H1 (cell line): Measurements from ENCODE around the gene NR3C2. TPM values are rescaled to one million over a fixed set of nuclear protein-coding genes. Genes with fewer than 3 reads are reported as not detected.

Experiments used
- CTBP2 ChIP-seq: IDR thresholded peaks from 2 replicates; pipeline ENCODE4 v1.7.0; 2011; ENCODE audit warnings: borderline replicate concordance, mild to moderate bottlenecking, moderate library complexity, mixed read lengths, low read length; ENCODE audit not compliant: insufficient read depth, insufficient read length
- FOSL1 ChIP-seq: IDR thresholded peaks from 2 replicates; pipeline ENCODE4 v1.6.1; 2011; ENCODE audit warnings: mild to moderate bottlenecking, low read depth, low read length, moderate library complexity; ENCODE audit not compliant: insufficient read depth
- GABPA ChIP-seq: IDR thresholded peaks from 2 replicates; pipeline ENCODE4 v1.6.1; 2011; ENCODE audit warnings: mild to moderate bottlenecking, low read length, moderate library complexity, borderline replicate concordance; ENCODE audit not compliant: insufficient read depth
- HDAC6 ChIP-seq: IDR thresholded peaks from one replicate; pipeline ENCODE4 v1.7.1; 2012; ENCODE audit warnings: low read depth, mild to moderate bottlenecking, inconsistent platforms, low read length, moderate library complexity
- KDM1A ChIP-seq: fragments of 200-600, 300-600 bp; sonication (generic); IDR thresholded peaks from 2 replicates; pipeline ENCODE4 v1.7.1; 2016; ENCODE audit warnings: mild to moderate bottlenecking, low read length, borderline replicate concordance
- MAFK ChIP-seq: IDR thresholded peaks from 2 replicates; pipeline ENCODE4 v1.6.1; 2012; ENCODE audit warnings: low read depth, mild to moderate bottlenecking, improper control_type of control experiment, low read length
- NRF1 ChIP-seq: IDR thresholded peaks from 2 replicates; pipeline ENCODE4 v1.6.1; 2011; ENCODE audit warnings: mild to moderate bottlenecking, low read depth, low read length, improper control_type of control experiment
- POLR2A ChIP-seq, 2 experiments: IDR thresholded peaks; 1 replicate in 1 of 2; 2 replicates in 1 of 2; pipeline ENCODE4 v1.6.1; 2011; ENCODE audit warnings: low read depth in 2 of 2, low read length in 2 of 2, mild to moderate bottlenecking in 2 of 2; ENCODE audit errors: control extremely low read depth in 1 of 2
- SAP30 ChIP-seq: fragments of 300-600 bp; sonication (generic); IDR thresholded peaks from 2 replicates; pipeline ENCODE4 v1.7.1; 2012; ENCODE audit warnings: low read length, moderate library complexity, mild to moderate bottlenecking, inconsistent platforms; ENCODE audit not compliant: insufficient read depth, insufficient replicate concordance
- SIN3A ChIP-seq, 2 experiments: IDR thresholded peaks in 1 of 2; conservative IDR thresholded peaks in 1 of 2; 2 replicates each; pipeline ENCODE4 v1.6.1; 2011 to 2012; ENCODE audit warnings: low read length in 2 of 2, improper control_type of control experiment in 1 of 2, low read depth in 1 of 2, mild to moderate bottlenecking in 1 of 2
- SIX5 ChIP-seq: IDR thresholded peaks from 2 replicates; pipeline ENCODE4 v1.6.1; 2011; ENCODE audit warnings: mild to moderate bottlenecking, low read depth, low read length
- SP2 ChIP-seq: IDR thresholded peaks from 2 replicates; pipeline ENCODE4 v1.6.1; 2012; ENCODE audit warnings: mild to moderate bottlenecking, low read length, inconsistent platforms
- SUZ12 ChIP-seq: fragments of 200-600 bp; sonication (generic); IDR thresholded peaks from 2 replicates; pipeline ENCODE4 v1.6.1; 2012; ENCODE audit warnings: mild to moderate bottlenecking, inconsistent platforms, low read length, moderate library complexity, mixed read lengths
- TBP ChIP-seq: IDR thresholded peaks from 2 replicates; pipeline ENCODE4 v1.6.1; 2011; ENCODE audit warnings: low read depth, low read length, improper control_type of control experiment
- polyA plus RNA-seq, 7 experiments: library from polyadenylated mRNA; depleted of rRNA in 3 of 7; stranded (reverse) in 5 of 7; unstranded in 2 of 7; fragments of >200 nt in 5 of 7; fragments of 200-250 nt in 2 of 7; gene quantifications; 1 replicate in 5 of 7; 2 replicates in 1 of 7; 4 replicates in 1 of 7; pipeline versions ENCODE4 v1.2.1 to v1.2.3, GENCODE V29; 2011 to 2013; ENCODE audit warnings: missing spikeins in 2 of 7, mixed read lengths in 2 of 7
- total RNA-seq: library from RNA; stranded (reverse); fragmentation: NEBNext Ultra II Directional; extraction: Animal tissue kit (Norgen Biotek cat#: 25700); gene quantifications from 2 replicates; pipeline ENCODE4 v1.2.1, GENCODE V29; 2021
- TF ChIP-seq, protein P1 (sequence below), 3 experiments: IDR thresholded peaks; 1 replicate in 2 of 3; 2 replicates in 1 of 3; pipeline versions ENCODE4 v1.5.1 to v1.6.1; 2011; ENCODE audit warnings: low read length in 3 of 3, mild to moderate bottlenecking in 3 of 3, inconsistent platforms in 2 of 3, low read depth in 1 of 3, moderate library complexity in 1 of 3; ENCODE audit not compliant: insufficient read depth in 1 of 3; ENCODE audit errors: control extremely low read depth in 1 of 3

NR3C2 gene
- total and polyA plus RNA-seq, 2 of the 8 experiments (the other 6 are each of a cell fraction or from before 2014, with no cell fraction given), result 0.80 to 3.9 TPM

GRCh38 chr4:148445071-148445859 lies 3.1 kb upstream of the NR3C2 start (continued):
- TF ChIP-seq HDAC6 (no peak), KDM1A (no peak), SAP30 (no peak), SUZ12 (no peak), NRF1 (no peak), MAFK (no peak), POLR2A (IDR thresholded peaks at IDR 0.05; ENCODE audit: control extremely low read depth in 1 of 2, low read depth in 2 of 2, low read length in 2 of 2) (no peak), TBP (no peak), FOSL1 (no peak), GABPA (no peak), SP2 (no peak), SIN3A (conservative IDR thresholded peaks at IDR 0.05 in 1 of 2, IDR thresholded peaks at IDR 0.05 in 1 of 2; ENCODE audit: low read depth in 1 of 2, low read length in 2 of 2) (0 out of 4 replicates have a peak, but pooled peaks of 1 of the 2 experiments have one; percentile 24), CTBP2 (no peak), SIX5 (no peak)
- TF ChIP-seq, protein P1, sequence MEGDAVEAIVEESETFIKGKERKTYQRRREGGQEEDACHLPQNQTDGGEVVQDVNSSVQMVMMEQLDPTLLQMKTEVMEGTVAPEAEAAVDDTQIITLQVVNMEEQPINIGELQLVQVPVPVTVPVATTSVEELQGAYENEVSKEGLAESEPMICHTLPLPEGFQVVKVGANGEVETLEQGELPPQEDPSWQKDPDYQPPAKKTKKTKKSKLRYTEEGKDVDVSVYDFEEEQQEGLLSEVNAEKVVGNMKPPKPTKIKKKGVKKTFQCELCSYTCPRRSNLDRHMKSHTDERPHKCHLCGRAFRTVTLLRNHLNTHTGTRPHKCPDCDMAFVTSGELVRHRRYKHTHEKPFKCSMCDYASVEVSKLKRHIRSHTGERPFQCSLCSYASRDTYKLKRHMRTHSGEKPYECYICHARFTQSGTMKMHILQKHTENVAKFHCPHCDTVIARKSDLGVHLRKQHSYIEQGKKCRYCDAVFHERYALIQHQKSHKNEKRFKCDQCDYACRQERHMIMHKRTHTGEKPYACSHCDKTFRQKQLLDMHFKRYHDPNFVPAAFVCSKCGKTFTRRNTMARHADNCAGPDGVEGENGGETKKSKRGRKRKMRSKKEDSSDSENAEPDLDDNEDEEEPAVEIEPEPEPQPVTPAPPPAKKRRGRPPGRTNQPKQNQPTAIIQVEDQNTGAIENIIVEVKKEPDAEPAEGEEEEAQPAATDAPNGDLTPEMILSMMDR (IDR thresholded peaks at IDR 0.05; ENCODE audit: control extremely low read depth in 1 of 3, insufficient read depth in 1 of 3, low read depth in 1 of 3, low read length in 3 of 3), result no peak
- TF ChIP-seq, all 59 proteins: peak for 7
